ENCODE results near the gene TDO2.

GRCh38 chr4:155954118-155954685 lies 50.7 kb downstream of the TDO2 start:
- TF ChIP-seq CTCF (conservative IDR thresholded peaks at IDR 0.05; ENCODE audit: low read depth, low read length), result no peak
- TF ChIP-seq POLR2A (IDR thresholded peaks at IDR 0.05; ENCODE audit: low read depth, low read length), result no peak
- TF ChIP-seq RCOR1 (IDR thresholded peaks at IDR 0.05; ENCODE audit: insufficient replicate concordance, low read length), result no peak

Data from IMR-90 (cell line).